Measurements from ENCODE around the gene POU2AF2. TPM values are rescaled to one million over a fixed set of nuclear protein-coding genes. Genes with fewer than 3 reads are reported as not detected.

Gene POU2AF2
- polyA plus RNA-seq (2011; rRNA removed) (not detected in 2 replicates), polyA plus RNA-seq (2017; fragmentation: RNase III; extraction: RNeasy Plus Mini Kit Qiagen cat#74134 plus additional on column Dnase treatment) (not detected in 3 replicates), polyA minus RNA-seq (2011; rRNA and poly(A)+ RNA removed) (not detected in 2 replicates)
- not detected in 2 replicates for polyA plus RNA-seq (2012; cell fraction: cytosol; rRNA removed)
- not detected in 2 replicates for polyA plus RNA-seq (2012; cell fraction: nucleus; rRNA removed)

- no peak within 1 kb of the TSS for H3K4me2 ChIP-seq
- H3K4me1 ChIP-seq, result no peaks in the 10 kb centered on the region
- TF ChIP-seq SMC3 (IDR thresholded peaks at IDR 0.05) (no peak), NPAS2 (CRISPR knock-in tag; IDR thresholded peaks at IDR 0.05; ENCODE audit: borderline replicate concordance) (no peak), ZNF302 (CRISPR knock-in tag; IDR thresholded peaks at IDR 0.05) (no peak), HOXA7 (CRISPR knock-in tag; IDR thresholded peaks at IDR 0.05) (no peak), ZFP36 (IDR thresholded peaks at IDR 0.05; ENCODE audit: borderline replicate concordance, partially characterized antibody) (no peak), ATOH8 (CRISPR knock-in tag; IDR thresholded peaks at IDR 0.05; ENCODE audit: low read depth) (no peak), TP53 (CRISPR knock-in tag; IDR thresholded peaks at IDR 0.05) (no peak), RARB (CRISPR knock-in tag; IDR thresholded peaks at IDR 0.05) (no peak), JUN (IDR thresholded peaks at IDR 0.05) (no peak), KDM1A (IDR thresholded peaks at IDR 0.05; ENCODE audit: low read depth) (no peak)
- FAIRE-seq (no peak), ATAC-seq (no peak), DNase-seq (ENCODE audit: low read depth in 1 of 2, low spot score in 1 of 2) (no peak)
- H3K9me3 ChIP-seq, result no peaks in the 10 kb centered on the region
- H3K27ac ChIP-seq, result no peak within 1 kb of the TSS
- H3K4me3 ChIP-seq, result no peak within 1 kb of the TSS
- 8% methylated on average over 1 of the region's 1 CpG for WGBS (ENCODE audit: missing lambda C conversion rate)
- POLR2A ChIA-PET, result no interaction called here
- CTCF ChIA-PET, result interaction anchor here (1.4 kb wide), 1 partner anchor 201 kb away, joined by 3 read pairs; no protein-coding TSS in a partner anchor
These were observed at the start of gene POU2AF2 for GRCh38 chr11:111245425-111245824. Gene POU2AF2, plus strand, starts transcription at chr11:111245725. Its CDS starts 129 bp downstream, at chr11:111245854.

GRCh38 chr11:111200010-111200534 lies 45.5 kb upstream of the POU2AF2 start:
- CTCF ChIA-PET, result no interaction called here
- H3K9me3 ChIP-seq, result no peaks in the 10 kb centered on the region
- no peak for TF ChIP-seq POLR2AphosphoS2 (conservative IDR thresholded peaks at IDR 0.05; ENCODE audit: low read length)
- TF ChIP-seq CBX2 (IDR thresholded peaks at IDR 0.05; ENCODE audit: borderline replicate concordance, low read depth), result no peak
- no peak for TF ChIP-seq HES2 (IDR thresholded peaks at IDR 0.05)
- TF ChIP-seq ELK1 (IDR thresholded peaks at IDR 0.05; ENCODE audit: low read depth, low read length), result no peak
- TF ChIP-seq RFX5 (IDR thresholded peaks at IDR 0.05), result no peak
- TF ChIP-seq E2F6 (IDR thresholded peaks at IDR 0.05; ENCODE audit: borderline replicate concordance, low read depth), result no peak
- TF ChIP-seq EHMT2 (IDR thresholded peaks at IDR 0.05; ENCODE audit: low read depth), result no peak
- TF ChIP-seq RAD21 (conservative IDR thresholded peaks at IDR 0.05 in 1 of 2, IDR thresholded peaks at IDR 0.05 in 1 of 2), result no peak
- TF ChIP-seq KDM1A (IDR thresholded peaks at IDR 0.05; ENCODE audit: low read depth), result no peak
- TF ChIP-seq GATA3 (IDR thresholded peaks at IDR 0.05; ENCODE audit: borderline replicate concordance), result no peak
- TF ChIP-seq HOXB13 (CRISPR knock-in tag; IDR thresholded peaks at IDR 0.05; ENCODE audit: low read depth), result no peak
- TF ChIP-seq CHD2 (IDR thresholded peaks at IDR 0.05; ENCODE audit: low read length, partially characterized antibody), result no peak
- TF ChIP-seq KDM5A (IDR thresholded peaks at IDR 0.05), result no peak
- no peak for TF ChIP-seq NR3C1 (IDR thresholded peaks at IDR 0.05)
- DNase-seq (ENCODE audit: low read depth in 1 of 2, low spot score in 1 of 2), result no peak
- H3K4me2 ChIP-seq, result no peak overlapping the region
- H3K4me3 ChIP-seq, result no peak overlapping the region
- no peaks in the 10 kb centered on the region for H3K4me1 ChIP-seq
- ATAC-seq, result no peak
- no peak for FAIRE-seq
- POLR2A ChIA-PET, result no interaction called here
- no peak overlapping the region for H3K27ac ChIP-seq
- 50% methylated on average over 3 of the region's 3 CpGs for WGBS (ENCODE audit: missing lambda C conversion rate)
